Duodenal mucosa (tissue), 2 donors: ENCODE measurements around the gene KSR1.

Experiments
- H3K27ac ChIP-seq: one replicate; pipeline ENCODE4 v1.7.0; 2013; ENCODE audit warnings: low read depth, low read length
- H3K27me3 ChIP-seq, 2 donors: one replicate each; pipeline ENCODE4 v1.7.0; 2013; ENCODE audit warnings: low read length in 2 of 2, control low read depth in 1 of 2; ENCODE audit not compliant: insufficient read depth in 2 of 2, control insufficient read depth in 1 of 2
- H3K36me3 ChIP-seq, 2 donors: one replicate each; pipeline ENCODE4 v1.7.0; 2013; ENCODE audit warnings: low read length in 2 of 2, control low read depth in 1 of 2; ENCODE audit not compliant: insufficient read depth in 2 of 2, control insufficient read depth in 1 of 2
- H3K4me1 ChIP-seq, 2 donors: one replicate each; pipeline ENCODE4 v1.7.0; 2013; ENCODE audit warnings: low read length in 2 of 2, control low read depth in 1 of 2; ENCODE audit not compliant: insufficient read depth in 2 of 2, control insufficient read depth in 1 of 2
- H3K4me3 ChIP-seq, 2 donors: one replicate each; pipeline ENCODE4 v1.7.0; 2013; ENCODE audit warnings: low read length in 2 of 2, low read depth in 1 of 2
- H3K9ac ChIP-seq, 2 donors: one replicate each; pipeline ENCODE4 v1.7.0; 2013; ENCODE audit warnings: low read length in 2 of 2, low read depth in 1 of 2
- H3K9me3 ChIP-seq, 2 donors: one replicate each; pipeline ENCODE4 v1.7.0; 2013; ENCODE audit warnings: low read length in 2 of 2, control low read depth in 1 of 2; ENCODE audit not compliant: control insufficient read depth in 1 of 2

KSR1 gene

DNA sequence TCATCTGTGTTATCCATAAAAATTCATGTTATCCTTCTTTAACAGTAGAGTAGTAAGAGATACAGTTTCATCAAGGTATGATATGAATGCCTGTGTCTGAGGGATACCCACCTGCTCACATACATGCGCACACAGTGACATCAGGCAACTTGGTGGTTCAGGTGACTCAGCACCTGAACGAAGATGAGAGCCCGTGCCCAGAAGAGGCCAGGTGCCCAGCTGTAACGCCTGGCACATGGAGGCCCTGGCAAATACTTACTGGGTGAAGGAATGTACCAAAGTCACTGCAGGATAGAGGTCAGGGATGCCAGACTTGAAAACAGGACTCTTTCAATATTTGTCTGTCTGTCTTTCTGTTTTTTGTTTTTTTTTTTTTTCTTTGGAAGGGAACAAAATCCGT lies 102.1 kb downstream of the KSR1 start:
- Histone ChIP-seq H3K9me3 (no peaks in the 10 kb centered on the region), H3K36me3 (peaks cover 0 to 4% of the 10 kb centered on the region in 2 donors), H3K4me1 (peaks cover 32% of the 10 kb centered on the region in 2 donors), H3K4me3 (no peak overlapping the region), H3K9ac (no peak overlapping the region), H3K27me3 (no peaks in the 10 kb centered on the region), H3K27ac (no peak overlapping the region)

DNA sequence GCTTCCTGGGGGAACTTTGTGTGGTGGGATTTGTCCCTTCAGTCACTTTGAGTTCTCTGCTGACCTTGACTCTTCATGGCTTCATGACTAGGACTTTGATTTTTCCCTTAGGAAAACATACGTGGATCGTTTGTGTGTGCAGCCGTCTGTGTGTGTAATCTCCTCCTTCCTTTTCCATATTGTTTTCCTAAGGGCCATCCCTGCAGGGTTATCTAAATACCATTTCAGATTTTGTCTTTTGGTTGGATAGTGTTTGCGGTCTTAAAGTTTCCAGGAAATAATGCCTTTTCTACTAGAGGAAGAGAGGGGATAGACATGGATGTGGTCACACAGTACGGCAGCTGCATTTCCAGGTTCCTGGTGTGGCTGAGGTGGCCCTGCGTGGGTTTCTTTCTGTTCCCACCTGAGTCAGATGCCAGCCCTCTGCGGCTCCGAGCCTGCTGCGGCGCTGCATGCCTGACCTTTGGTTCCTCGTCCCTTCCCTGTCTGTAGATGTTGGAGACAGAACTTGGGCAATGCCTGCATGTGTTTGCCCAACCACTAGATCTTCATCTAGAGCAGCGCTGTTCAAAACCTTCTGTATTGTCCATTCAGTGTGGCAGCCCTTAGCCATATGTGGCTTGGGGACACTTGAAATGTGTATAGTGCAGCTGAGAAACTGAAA lies 102.7 kb downstream of the KSR1 start:
- H3K27me3 ChIP-seq = no peaks in the 10 kb centered on the region
- H3K9me3 ChIP-seq = no peaks in the 10 kb centered on the region
- peaks cover 0 to 4% of the 10 kb centered on the region in 2 donors for H3K36me3 ChIP-seq
- peak overlapping the region; percentile 26 for H3K27ac ChIP-seq
- H3K4me1 ChIP-seq = peaks cover 32% of the 10 kb centered on the region in 2 donors
- no peak overlapping the region for H3K9ac ChIP-seq
- peak overlapping the region; percentile 29 to 51 for H3K4me3 ChIP-seq

DNA sequence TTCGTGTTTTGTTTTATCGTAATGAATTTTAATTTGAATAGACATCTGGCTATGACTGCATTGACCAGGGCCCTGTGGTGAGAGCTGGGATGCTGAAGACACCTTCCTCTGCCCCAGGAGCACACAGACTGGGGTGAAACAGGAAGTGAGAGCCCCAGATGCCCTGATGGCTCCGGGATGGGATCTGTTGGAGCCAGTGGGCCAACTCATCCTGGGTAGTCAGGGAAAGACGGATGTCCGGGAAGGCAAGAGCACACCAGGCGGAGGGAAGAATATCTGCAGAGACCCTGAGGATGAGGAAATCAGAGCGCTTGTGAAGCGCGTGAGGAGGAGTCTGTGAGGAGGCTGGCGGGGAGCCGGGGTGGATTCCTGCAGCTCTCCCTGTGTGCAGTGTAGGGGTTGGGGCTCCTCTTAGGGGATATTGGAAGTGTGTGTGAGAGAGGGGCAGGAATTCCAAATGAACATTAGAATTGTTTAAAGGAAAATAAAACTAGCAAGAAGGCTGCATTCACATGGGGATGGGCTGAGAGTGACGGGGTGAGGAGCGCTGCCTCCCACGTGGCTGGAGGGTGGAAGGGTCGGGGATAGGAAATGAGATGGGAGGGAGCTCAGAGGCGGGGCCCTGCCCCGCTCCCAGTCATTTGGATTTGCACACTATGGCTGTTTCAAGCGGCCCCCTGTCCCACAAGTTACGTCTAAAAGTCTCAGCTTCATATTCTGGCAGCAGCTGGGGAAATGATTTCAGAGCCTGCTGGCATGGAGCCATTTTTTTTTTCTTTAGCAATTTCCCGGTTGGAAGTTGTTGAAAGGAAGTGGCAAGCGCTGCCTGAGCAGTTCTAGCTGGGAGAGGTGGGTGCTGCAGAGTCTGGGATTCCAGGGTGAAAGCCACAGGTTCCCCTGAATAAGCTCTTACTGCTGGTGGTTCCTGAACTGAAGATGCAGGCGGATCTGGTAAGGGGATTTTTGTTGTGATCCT lies 103.5 kb downstream of the KSR1 start:
- peaks cover 0 to 4% of the 10 kb centered on the region in 2 donors for H3K36me3 ChIP-seq
- H3K27me3 ChIP-seq = no peaks in the 10 kb centered on the region
- peak overlapping the region; percentile 59 for H3K27ac ChIP-seq
- peaks cover 32% of the 10 kb centered on the region in 2 donors for H3K4me1 ChIP-seq
- H3K4me3 ChIP-seq = peak overlapping the region; percentile 29 to 51
- H3K9me3 ChIP-seq = no peaks in the 10 kb centered on the region
- peak overlapping the region; percentile 12 to 57 for H3K9ac ChIP-seq

DNA sequence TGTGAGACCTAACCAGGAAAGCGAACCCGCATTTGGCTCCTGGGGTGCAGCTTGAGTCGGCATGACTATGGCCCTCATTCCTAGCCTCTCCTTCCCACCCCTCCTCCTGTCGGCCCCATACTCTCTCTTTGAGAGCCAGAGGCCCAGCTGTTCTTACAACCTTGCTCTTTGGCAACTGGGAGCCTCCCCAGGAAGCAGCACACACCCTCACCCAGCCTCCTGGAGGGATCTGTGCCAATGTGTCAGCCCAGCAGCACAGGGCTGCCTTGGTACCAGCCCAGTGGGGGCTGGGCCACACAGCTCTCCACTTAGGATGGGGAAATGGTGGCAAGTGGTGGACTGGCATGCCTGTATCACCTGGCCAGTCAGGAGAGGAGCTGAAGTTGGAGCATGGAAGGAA lies 104.4 kb downstream of the KSR1 start:
- Histone ChIP-seq H3K9me3 (no peaks in the 10 kb centered on the region), H3K4me1 (peaks cover 32% of the 10 kb centered on the region in 2 donors), H3K4me3 (peak overlapping the region; percentile 29 to 51), H3K36me3 (peaks cover 0 to 4% of the 10 kb centered on the region in 2 donors), H3K9ac (peak overlapping the region in 1 of 2 donors; percentile 57), H3K27ac (peak overlapping the region; percentile 59), H3K27me3 (no peaks in the 10 kb centered on the region)

DNA sequence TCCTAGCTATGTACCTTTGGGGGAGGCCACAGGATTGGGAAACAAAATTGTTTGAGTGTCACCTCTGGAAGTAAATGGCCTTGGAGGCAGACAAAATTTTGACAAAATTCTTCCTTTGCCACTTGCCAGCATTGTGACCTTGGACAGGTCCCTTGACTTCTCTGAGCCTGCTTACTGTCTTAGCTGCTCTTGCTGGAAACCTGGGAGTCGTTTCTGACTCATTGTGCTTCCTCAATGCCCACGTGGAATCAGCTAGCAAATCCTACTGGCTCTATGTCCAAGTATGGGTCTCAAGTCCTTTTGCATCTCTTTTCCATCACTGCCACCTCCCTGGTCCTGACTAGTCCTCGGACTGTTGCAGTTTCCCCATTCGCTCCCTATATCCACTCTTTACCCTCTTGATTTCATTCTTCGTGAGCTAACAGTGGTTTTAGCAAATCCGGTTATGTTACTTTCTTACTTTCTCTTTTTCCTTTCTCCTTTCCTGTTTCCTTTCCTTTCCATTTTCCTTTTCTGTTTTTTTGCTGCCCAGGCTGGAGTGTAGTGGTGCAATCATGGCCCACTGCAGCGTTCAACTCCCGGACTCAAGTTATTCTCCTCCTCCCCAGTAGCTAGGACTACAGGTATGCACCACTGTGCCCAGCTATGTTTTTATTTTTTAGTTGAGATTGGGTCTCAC lies 106.7 kb downstream of the KSR1 start:
- H3K9me3 ChIP-seq = no peaks in the 10 kb centered on the region
- H3K36me3 ChIP-seq = no peaks in the 10 kb centered on the region
- H3K27ac ChIP-seq = no peak overlapping the region
- H3K4me3 ChIP-seq = no peak overlapping the region
- no peaks in the 10 kb centered on the region for H3K27me3 ChIP-seq
- H3K4me1 ChIP-seq = peaks cover 41 to 42% of the 10 kb centered on the region in 2 donors
- H3K9ac ChIP-seq = no peak overlapping the region

DNA sequence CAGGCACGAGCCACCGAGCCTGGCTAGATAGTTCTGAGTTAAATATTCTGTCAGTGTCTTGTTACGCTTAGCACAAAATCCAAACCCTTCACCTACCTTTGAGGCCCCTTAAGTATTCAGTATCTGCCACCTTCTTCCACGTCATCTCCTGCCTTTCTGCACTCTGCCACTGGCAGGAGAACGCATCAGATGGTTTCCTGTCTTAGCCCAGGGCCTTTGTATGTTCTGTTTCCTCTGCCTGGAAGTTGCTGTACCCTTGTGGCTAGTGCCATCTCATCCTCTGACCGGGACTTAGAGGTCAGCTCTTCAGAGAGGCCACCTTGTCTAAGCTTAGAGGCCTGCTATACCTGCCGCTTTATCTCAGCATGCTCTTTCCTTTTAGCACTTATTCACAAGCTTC lies 107.3 kb downstream of the KSR1 start:
- Histone ChIP-seq H3K36me3 (no peaks in the 10 kb centered on the region), H3K27me3 (no peaks in the 10 kb centered on the region), H3K9ac (no peak overlapping the region), H3K4me1 (peaks cover 39 to 45% of the 10 kb centered on the region in 2 donors), H3K9me3 (no peaks in the 10 kb centered on the region), H3K4me3 (no peak overlapping the region), H3K27ac (no peak overlapping the region)

DNA sequence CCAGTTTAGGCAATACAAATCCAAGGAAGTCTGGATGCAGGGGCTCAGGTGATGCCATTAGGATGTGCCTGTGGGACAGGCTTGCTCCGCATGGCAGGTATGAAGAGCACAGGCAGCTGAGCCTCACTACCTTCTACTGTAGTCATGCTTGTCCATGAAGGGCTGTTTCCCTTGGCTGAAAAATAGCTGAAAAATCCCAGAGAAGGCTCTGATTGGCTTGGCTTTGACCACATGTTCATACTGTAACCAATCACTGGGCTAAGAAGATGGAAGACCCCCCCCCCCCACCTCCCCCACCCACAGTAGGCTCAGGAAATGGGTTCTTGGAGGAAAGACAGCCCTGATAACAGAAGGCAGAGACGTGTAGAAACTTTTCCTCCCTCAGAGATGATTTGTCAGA lies 108.2 kb downstream of the KSR1 start:
- Histone ChIP-seq H3K9me3 (no peaks in the 10 kb centered on the region), H3K36me3 (no peaks in the 10 kb centered on the region), H3K9ac (no peak overlapping the region), H3K27me3 (no peaks in the 10 kb centered on the region), H3K4me1 (peaks cover 34 to 43% of the 10 kb centered on the region in 2 donors), H3K27ac (no peak overlapping the region), H3K4me3 (no peak overlapping the region)

DNA sequence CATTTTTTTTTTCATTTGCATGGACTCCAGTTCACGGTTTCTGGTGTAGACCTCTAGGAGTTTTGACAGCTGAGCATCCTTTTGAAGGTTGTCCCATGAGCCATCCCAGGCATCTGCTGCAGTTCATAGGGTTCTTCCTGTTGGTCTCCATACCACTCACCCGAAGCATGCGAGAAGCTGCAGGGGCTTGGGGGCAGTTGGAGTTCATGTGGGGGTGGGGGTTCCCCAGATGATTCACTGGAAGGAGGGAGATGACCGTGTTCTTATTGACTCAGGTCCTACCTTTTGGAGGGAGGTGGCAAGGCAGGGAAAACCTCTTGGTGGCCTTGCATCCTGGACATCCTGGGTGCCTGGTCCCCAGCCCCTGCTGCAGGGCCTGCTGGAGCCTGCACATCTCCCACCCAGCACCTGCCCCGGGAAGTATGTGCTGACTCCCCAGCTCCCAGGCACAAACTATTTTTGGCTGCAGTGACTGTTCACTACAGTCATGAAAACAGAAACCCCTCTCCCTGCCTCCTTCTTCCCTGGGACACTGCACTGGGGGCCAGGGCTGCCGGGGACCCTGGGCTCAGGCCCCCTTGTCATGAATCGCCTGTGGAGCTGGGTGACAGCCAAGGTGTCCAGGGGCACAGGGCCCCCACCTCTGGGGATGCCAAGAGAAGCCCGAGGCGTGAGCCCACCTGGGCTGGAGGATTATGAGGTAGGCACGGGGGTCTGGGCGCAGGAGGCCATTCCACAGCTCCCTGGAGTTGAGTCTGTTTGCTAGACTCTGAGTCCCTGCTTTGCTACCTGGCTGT lies 109.8 kb downstream of the KSR1 start:
- no peak overlapping the region for H3K9ac ChIP-seq
- no peak overlapping the region for H3K27ac ChIP-seq
- H3K4me1 ChIP-seq = peaks cover 28 to 41% of the 10 kb centered on the region in 2 donors
- no peaks in the 10 kb centered on the region for H3K36me3 ChIP-seq
- no peak overlapping the region for H3K4me3 ChIP-seq
- no peaks in the 10 kb centered on the region for H3K9me3 ChIP-seq
- H3K27me3 ChIP-seq = no peaks in the 10 kb centered on the region

DNA sequence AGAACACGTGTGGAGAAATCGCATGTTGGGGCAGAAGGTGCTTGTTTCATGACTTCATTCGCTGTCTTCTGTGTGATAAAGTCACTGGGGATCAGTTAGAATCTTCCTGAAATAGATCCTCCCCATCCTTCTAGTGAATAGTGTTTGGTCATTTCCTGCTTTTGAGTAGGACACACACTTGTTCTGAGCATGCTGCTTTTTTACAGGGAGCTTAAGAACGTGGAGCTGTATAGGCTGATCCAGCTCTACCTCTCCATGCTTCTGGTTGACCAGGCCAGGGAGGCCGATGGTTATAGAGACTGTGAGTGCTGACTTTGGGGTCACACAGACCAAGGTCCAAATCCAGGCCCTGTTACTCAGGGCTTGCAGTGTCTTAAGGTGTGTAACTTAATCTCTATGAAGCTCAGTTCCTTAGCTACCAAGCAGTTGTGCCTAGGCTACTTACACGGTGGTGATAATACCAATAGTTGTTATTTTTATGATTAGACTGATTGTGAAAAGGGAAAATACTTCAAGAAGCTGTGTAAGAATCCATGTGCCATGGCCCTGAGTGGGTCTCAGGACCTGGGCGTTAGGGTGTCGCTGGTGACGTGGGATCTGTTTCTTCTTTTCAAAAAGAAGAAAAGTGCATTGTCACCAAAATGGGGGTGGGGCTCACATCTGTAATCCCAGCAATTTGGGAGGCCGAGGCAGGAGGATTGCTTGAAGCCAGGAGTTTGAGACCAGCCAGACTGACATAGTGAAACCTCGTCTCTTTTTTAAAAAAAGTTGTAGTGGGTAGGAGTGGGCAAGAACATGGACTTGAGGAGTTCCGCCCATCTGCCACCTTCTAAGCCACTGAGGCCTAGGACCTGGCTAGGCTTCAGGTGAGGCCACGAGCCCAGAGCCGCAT lies 110.7 kb downstream of the KSR1 start:
- Histone ChIP-seq H3K9me3 (no peaks in the 10 kb centered on the region), H3K4me1 (peaks cover 27 to 36% of the 10 kb centered on the region in 2 donors), H3K9ac (no peak overlapping the region), H3K4me3 (no peak overlapping the region), H3K27ac (no peak overlapping the region), H3K27me3 (no peaks in the 10 kb centered on the region), H3K36me3 (no peaks in the 10 kb centered on the region)
